Lower lobe of right lung (tissue), 2 donors: ENCODE measurements around the gene PDCD10. TPM values are rescaled to one million over a fixed set of nuclear protein-coding genes. Genes with fewer than 3 reads are reported as not detected.

Source experiments
- ATAC-seq, 2 donors: fragments of 200-7000 bp; cut with Tn5 transposase; one replicate each; pipeline ENCODE4 v1.9.1; 2020 to 2022; ENCODE audit warnings: mild to moderate bottlenecking in 2 of 2, moderate library complexity in 2 of 2
- DNase-seq: peaks from one replicate; pipeline ENCODE4 v3.0.0-alpha.2; 2020
- H3K27ac ChIP-seq: fragments of 200-600 bp; one replicate; pipeline ENCODE4 v1.8.0; 2022
- H3K27me3 ChIP-seq: fragments of 200-600 bp; one replicate; pipeline ENCODE4 v1.8.0; 2022; ENCODE audit warnings: low read depth
- H3K36me3 ChIP-seq: fragments of 200-600 bp; one replicate; pipeline ENCODE4 v1.8.0; 2022; ENCODE audit warnings: mild to moderate bottlenecking
- H3K4me1 ChIP-seq: fragments of 200-600 bp; one replicate; pipeline ENCODE4 v1.8.0; 2022
- H3K4me3 ChIP-seq: fragments of 200-600 bp; one replicate; pipeline ENCODE4 v1.8.0; 2022; ENCODE audit warnings: mild to moderate bottlenecking
- H3K9me3 ChIP-seq: fragments of 200-600 bp; one replicate; pipeline ENCODE4 v1.8.0; 2022
- CTCF ChIP-seq: fragments of 200-600 bp; IDR thresholded peaks from one replicate; pipeline ENCODE4 v1.8.0; 2022; ENCODE audit warnings: antibody characterized with exemption, mild to moderate bottlenecking
- intact Hi-C: fragments of 100-400 bp; cut with DNase I; formaldehyde crosslinking; loops from one replicate; pipeline ENCODE4 v1.11.0; 2022
- long read RNA-seq: library from polyadenylated mRNA; unstranded; transcript quantifications from one replicate; pipeline ENCODE4 v2.0.0, GENCODE V29; 2021
- total RNA-seq: library from RNA; stranded (reverse); fragmentation: NEBNext Ultra II Directional; extraction: Animal tissue kit (Norgen Biotek cat#: 25700); gene quantifications from one replicate; pipeline ENCODE4 v1.2.1, GENCODE V29; 2021
- donor health status: DM: no; HTN: yes; CAD: no; lungs with severe emphysema.

PDCD10 gene
- 49.5 TPM for total RNA-seq
- long read RNA-seq, transcript PDCD10-208 (9 exons, 1,360 nt): minor isoform, 36 of 101 reads
- long read RNA-seq, transcript PDCD10-218 (8 exons, 1,276 nt): major isoform, 56 of 101 reads
- long read RNA-seq, partial matches to known transcripts: 1 of 101 reads
- long read RNA-seq, other reads (novel, unspliced or antisense): 7 of 101 reads

- DNase-seq (peak; percentile 99), ATAC-seq (peak; percentile 96 to 97)
- no peaks in the 10 kb centered on the region for H3K36me3 ChIP-seq
- H3K4me3 ChIP-seq: peak within 1 kb of the TSS; percentile 90
- H3K27me3 ChIP-seq: no peaks in the 10 kb centered on the region
- H3K9me3 ChIP-seq: no peaks in the 10 kb centered on the region
- peaks cover 19% of the 10 kb centered on the region for H3K4me1 ChIP-seq
- peak within 1 kb of the TSS; percentile 93 for H3K27ac ChIP-seq
- intact Hi-C loops: no loop called here
- TF ChIP-seq CTCF: no peak
Measured at GRCh38 chr3:167734498-167735232, at the start of gene PDCD10. Gene PDCD10 (minus strand): TSS chr3:167734892. CDS start chr3:167720157, 14,735 bp downstream.

GRCh38 chr3:167783781-167784180, 49.1 kb upstream of the PDCD10 start:
- Histone ChIP-seq H3K27ac (no peak overlapping the region), H3K9me3 (no peaks in the 10 kb centered on the region), H3K27me3 (no peaks in the 10 kb centered on the region), H3K36me3 (no peaks in the 10 kb centered on the region), H3K4me1 (no peaks in the 10 kb centered on the region), H3K4me3 (no peak overlapping the region)
- no peak for TF ChIP-seq CTCF
- intact Hi-C loops: no loop called here
- DNase-seq: no peak
- ATAC-seq: no peak

GRCh38 chr3:167780214-167780883, 45.7 kb upstream of the PDCD10 start:
- intact Hi-C loops: no loop called here
- Histone ChIP-seq H3K4me1 (no peaks in the 10 kb centered on the region), H3K4me3 (no peak overlapping the region), H3K36me3 (no peaks in the 10 kb centered on the region), H3K27ac (no peak overlapping the region), H3K9me3 (no peaks in the 10 kb centered on the region), H3K27me3 (no peaks in the 10 kb centered on the region)
- no peak for ATAC-seq
- no peak for DNase-seq
- no peak for TF ChIP-seq CTCF

- no peak overlapping the region for H3K4me3 ChIP-seq
- no peaks in the 10 kb centered on the region for H3K9me3 ChIP-seq
- DNase-seq: no peak
- no peaks in the 10 kb centered on the region for H3K4me1 ChIP-seq
- intact Hi-C loops: no loop called here
- ATAC-seq: no peak
- H3K27ac ChIP-seq: no peak overlapping the region
- H3K27me3 ChIP-seq: no peaks in the 10 kb centered on the region
- no peaks in the 10 kb centered on the region for H3K36me3 ChIP-seq
- TF ChIP-seq CTCF: no peak
Measured at GRCh38 chr3:167777356-167777755, 42.7 kb upstream of the PDCD10 start.

GRCh38 chr3:167776066-167776685, 41.5 kb upstream of the PDCD10 start:
- ATAC-seq (no peak), DNase-seq (no peak)
- no peak overlapping the region for H3K27ac ChIP-seq
- TF ChIP-seq CTCF: no peak
- H3K4me1 ChIP-seq: no peaks in the 10 kb centered on the region
- H3K27me3 ChIP-seq: no peaks in the 10 kb centered on the region
- H3K4me3 ChIP-seq: no peak overlapping the region
- H3K36me3 ChIP-seq: no peaks in the 10 kb centered on the region
- no peaks in the 10 kb centered on the region for H3K9me3 ChIP-seq
- intact Hi-C loops: no loop called here
